Heart left ventricle (tissue), 13 donors: ENCODE measurements around the gene SERAC1.

Experiments
- CTCF ChIP-seq, 12 donors: fragments of 200-600 bp; sonication (generic) in 4 of 12; IDR thresholded peaks; one replicate each; pipeline versions ENCODE4 v1.5.0 to v1.8.0; 2018 to 2022; ENCODE audit warnings: antibody characterized with exemption in 12 of 12, mild to moderate bottlenecking in 5 of 12
- POLR2A ChIP-seq, 2 donors: fragments of 450-650 bp; IDR thresholded peaks; one replicate each; pipeline ENCODE4 v1.6.1; 2017; ENCODE audit warnings: antibody characterized with exemption in 2 of 2, mild to moderate bottlenecking in 2 of 2, moderate library complexity in 2 of 2
- donor health status: ischemic (EF 13 %, LVEDD 7.1; RV severe dilation, severe dysfunction).
- donor health status: DM: no; HTN: yes; CAD: no.
- donor health status: DM: no; HTN: no; CAD: no.
- donor health status: ischemic (EF 25% LVEDD 6.9; RV normal size, moderate dysfunction).
- donor health status: ischemic (EF 25% LVEDD 5.7; RV mildly dilated, moderate dysfunction).
- donor health status: ischemic (EF 35%, LVEDD 5.7; RV mildly dilated, moderate dysfunction).
- donor health status: nonischemic (EF 11% LVEDD 7.7; RV severe dilation, severe dysfunction).
- donor health status: DM: yes; HTN: yes; CAD: no.
- donor health status: PGD.
- donor health status: ischemic (EF 29% LVEDD 5.4; RV normal size, mild dysfunction).
- donor health status: nonischemic (EF 23%, LVEDD 6.1; RV moderate dilation, normal function).

DNA sequence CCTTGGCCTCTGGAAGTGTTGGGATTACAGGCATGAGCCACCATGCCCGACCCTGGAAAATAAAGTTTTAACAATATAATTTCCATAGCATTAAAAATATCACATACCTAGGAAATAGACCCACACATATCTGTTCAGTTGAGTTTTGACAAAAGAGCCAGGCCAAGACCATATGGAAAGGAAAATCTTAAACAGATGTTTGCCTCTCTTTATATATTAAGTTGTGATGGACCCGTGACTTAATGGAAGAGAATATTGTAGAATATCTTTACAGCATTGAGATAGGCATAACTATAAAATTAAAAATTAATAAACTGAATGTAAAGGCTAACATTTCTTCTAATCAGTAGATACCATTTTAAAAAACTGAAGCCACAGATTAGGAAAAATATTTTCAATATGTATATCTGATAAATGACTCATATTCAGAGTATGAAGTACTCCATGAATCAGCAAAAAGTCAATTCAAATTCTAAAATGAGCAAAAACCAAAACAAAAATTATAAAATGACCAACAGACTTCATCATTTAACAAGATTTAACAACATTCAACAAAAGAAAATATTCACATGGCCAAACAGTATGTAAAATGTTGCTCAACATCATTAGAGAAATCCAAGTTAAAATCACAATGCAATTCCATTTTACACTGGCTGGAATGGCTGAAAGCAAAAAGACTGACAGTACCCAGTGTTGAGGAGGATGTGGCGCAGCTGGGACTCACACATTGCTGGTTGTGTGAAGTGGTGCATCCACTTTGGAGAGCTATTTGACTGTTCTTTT lies 43.4 kb upstream of the SERAC1 start:
- no peak for TF ChIP-seq CTCF (IDR thresholded peaks at IDR 0.05)
- TF ChIP-seq POLR2A (IDR thresholded peaks at IDR 0.05), result no peak
